ENCODE measurements around the gene BIN1.

The BIN1 gene

GRCh38 chr2:127103243-127104165 lies 3.5 kb downstream of the BIN1 start:
- DNase-seq = no peak

DNA sequence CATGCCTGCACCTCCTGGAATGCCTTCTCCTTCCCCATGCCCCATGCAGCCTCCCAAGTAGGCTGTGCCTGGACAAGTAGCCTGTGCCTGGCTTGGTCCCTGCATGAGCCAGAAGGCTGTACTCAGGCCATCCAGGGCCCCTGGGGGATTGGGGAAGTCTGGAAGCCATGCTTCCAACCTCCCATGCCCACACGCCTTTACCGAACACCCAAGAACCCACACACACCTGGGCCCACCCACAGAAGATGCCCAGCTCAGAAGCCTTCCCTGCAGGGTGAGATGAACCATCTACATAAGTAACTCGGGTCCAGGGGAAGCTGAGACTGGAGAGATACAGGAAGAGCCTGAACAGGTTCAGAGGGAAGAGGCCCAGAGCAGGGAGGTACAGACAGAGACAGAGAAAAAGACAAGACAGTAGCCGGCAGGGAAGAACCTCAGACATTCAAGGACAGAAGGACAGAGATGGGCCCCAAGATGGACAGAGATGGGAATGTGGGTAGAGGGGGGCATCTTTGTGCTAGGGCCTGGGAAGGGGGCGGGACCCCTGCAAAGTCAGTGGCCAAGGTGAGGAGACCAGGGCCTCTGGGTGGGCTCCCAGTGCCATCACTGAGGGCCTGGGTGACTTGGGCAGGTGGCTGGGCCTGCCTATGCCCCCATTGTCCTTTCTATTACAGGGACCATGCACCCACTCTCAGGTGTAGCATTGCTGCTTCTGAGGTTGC lies 4.3 kb downstream of the BIN1 start:
- no peak for DNase-seq

DNA sequence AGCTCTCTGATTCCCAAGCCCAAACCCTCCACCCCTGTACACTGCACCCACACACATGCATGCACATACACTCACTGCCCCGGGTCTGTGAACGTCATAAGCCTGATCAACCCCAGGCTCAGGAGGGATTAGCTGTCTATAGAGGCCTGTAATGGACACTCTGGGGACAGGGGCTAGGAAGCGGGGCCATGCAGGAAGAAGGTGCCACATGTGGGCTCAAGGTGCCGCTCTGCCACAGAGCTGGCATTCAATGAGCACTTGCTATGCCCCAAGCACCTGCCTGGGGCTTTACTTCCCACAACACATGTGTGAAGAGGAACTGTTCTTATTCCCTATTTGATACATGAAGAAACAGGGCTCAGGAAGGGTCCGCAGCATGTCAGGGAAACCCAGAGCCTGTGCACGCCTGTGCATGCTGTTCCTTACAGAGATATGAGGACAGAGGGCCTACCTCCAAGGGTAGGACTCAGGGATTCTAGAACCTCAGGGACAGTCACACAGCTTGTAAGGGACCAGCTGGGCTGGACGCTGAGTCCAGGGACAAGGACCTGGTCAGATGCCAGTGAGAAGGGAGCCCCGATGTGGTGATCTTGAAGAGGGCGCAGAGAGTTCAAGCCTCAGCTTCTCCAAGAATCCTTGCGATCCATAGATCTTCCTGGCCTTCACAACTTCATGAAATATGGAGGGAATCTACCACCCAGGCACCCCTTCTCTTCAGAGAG lies 5.0 kb downstream of the BIN1 start:
- no peak for DNase-seq

GRCh38 chr2:127101048-127101611 lies 5.8 kb downstream of the BIN1 start:
- DNase-seq = no peak

- no peak for DNase-seq
Observed at GRCh38 chr2:127100251-127101047, 6.5 kb downstream of the BIN1 start.

DNA sequence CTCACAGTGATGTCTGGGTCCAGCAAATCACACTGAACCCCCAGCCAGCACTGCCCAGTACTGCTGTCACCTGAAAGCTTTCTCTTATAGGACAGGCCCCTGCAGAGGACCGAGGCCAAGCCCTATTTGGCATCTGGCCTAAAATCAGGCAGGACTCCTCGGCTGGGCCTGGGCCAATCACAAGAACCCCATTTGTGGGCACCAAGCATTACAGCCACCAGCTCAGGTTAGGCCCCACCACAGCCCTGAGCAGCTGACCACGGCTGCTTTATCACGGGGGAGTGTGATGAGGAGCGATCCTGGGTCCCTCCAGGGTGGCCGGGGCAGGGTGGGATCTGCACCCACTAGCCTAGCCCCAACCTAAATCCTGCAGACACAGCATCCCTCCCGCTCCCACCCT lies 8.2 kb downstream of the BIN1 start:
- DNase-seq = no peak

DNA sequence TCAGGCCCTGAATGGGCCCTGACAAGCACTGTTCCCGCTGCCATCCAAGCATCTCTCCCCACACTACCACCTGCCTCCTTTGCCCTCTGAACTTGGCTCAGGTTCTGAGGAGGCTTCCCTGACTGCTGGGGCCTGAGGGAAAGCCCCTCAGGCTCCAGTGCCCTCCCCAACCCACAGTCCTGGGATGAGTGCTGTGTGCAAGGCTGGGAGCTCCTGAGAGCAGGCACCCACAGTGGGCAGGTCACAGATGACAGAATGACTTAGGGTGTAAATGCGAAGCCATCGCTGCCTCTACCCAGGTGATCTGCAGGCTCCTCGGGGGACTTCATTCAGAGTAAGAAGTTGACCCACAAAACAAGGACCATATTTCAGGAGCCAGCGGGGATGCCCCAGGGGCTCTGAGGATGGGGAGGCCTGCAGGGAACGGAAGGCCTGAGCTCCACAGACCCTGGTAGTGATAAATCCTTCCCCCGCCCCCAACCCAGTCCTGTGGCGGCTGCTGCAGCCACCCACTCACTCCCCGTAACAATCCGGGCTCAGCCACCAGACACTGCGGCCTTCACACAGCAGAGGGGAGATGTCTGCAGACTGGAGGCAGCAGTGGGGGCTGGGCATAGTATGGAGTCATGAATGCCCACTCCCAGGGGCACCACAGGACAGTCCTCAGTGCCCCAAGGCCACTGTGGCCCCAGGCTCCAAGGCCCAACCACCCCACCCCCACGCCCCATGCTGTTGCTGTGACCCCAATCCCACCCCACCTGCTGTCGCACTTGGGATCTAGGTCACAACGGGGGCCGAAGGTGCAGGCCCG lies 8.9 kb downstream of the BIN1 start:
- no peak for DNase-seq

- no peak for DNase-seq
Observed at GRCh38 chr2:127097471-127097765, 9.5 kb downstream of the BIN1 start.

- DNase-seq = no peak
Observed at GRCh38 chr2:127096718-127097470, 10.1 kb downstream of the BIN1 start.

GRCh38 chr2:127096280-127096679 lies 10.7 kb downstream of the BIN1 start:
- DNase-seq = no peak

DNA sequence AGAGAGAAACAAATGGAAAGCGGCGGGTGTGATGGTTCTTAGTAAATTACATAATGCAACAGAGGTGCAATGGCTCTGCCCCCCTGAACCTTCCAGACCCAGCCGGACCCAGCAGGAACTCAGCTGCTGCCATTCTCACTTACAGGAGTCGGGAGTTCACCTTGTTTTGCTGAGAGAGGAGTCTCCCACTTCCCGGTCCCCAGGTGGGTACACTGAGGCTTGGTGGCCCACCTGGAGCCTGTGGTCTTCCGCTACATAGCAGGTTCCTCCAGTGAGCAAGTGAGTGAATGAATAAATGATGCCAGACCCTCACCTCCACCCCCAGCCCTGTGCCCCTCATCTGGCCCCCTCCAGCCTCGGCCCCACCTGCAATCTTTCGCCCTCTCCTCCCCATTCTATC lies 11.2 kb downstream of the BIN1 start:
- no peak for DNase-seq

DNA sequence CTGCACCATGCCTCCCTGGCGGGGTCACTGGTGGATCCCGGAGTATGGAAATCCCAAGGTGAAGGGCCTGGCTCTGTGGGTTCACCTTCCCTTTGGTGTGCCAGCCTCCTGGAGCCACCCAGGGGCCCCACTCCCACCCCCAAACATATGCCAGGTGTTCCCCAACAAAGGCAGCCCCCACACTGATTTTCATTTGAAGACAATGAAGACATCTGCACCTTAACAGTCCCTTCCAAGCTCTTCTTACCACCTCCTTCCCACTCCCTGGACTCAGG lies 11.7 kb downstream of the BIN1 start:
- no peak for DNase-seq

- DNase-seq = peak; percentile 51
Observed at GRCh38 chr2:127094509-127095366, 12.2 kb downstream of the BIN1 start.

DNA sequence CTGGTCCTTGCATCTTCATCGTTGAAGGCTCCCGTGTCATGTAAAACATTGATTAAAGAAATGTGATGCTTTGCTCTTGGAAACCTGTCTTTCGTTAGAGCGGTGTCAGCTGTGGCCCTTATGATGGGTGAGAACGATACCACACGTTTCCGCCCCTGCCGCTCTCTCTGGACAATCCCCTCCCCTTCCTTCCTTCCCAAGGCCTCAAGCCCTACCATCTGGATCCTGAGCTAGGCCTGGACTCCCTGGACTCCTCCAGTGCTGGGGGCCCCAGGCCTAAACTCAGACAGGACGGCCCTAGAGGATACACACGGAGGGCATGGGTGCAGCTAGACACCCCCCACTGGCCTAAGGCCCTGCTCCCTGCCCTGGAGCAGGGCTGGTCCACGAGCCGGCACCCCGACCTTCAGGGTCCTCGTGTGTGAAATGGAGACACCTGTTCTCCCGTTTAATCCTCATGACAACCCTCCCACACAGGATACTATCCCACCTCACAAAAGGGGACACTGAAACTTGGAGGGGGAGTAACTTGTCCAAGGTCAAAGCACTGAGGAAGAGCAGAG lies 13.2 kb downstream of the BIN1 start:
- no peak for DNase-seq

DNA sequence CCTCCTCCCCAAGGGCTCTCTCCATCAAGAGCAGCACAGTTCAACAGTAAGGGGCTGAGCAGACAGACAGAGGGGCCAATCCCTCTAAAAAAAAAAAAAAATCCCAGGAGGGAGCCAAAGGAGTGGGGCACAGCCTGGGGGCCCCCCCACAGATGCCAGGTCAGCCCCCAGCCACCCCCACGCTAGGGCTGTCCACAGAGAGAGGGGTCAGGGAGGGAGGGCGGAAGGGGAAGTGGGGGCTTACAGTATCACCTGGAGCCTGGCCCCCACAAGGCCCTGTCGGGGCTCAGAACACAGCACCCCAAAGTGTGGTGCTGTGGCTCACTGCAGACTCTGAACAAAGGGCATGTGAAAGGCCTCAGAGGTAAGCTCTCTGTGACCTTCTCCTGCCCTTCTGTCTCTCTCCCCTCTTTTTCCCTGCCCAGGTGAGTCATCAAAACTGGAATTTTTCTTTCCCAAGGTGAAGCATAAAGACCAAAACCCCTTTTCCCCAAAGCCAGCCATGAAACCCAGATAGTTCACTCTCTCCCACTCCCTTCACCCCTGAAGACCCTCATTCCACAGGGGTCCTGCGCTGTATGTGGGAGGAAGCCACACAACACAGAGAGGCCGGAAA lies 13.9 kb downstream of the BIN1 start:
- DNase-seq = no peak

GRCh38 chr2:127092306-127092705 lies 14.6 kb downstream of the BIN1 start:
- no peak for DNase-seq

GRCh38 chr2:127091886-127092285 lies 15.1 kb downstream of the BIN1 start:
- DNase-seq = no peak

DNA sequence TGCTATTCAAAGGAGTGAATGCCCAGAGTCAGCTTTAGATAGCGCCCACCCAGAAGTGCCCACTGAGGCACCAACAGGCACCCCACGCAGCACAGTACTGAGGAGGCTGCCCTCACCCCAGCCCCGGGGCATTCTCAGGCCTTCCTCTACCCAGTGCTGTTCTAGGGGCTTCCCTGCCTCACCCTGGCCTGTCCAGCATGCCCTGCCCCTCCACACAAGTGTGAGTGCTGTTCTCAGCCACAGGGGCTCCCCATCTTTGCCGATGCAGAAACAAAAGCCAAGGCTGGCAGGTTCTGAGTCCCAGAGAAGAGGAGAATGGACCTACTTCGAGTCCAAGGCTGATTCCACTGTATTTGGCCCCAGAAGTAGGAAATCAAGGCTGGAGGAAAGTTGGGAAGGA lies 15.8 kb downstream of the BIN1 start:
- no peak for DNase-seq
